HepG2 (cell line): ENCODE data around the gene PLK3. TPM values are rescaled to one million over a fixed set of nuclear protein-coding genes. Genes with fewer than 3 reads are reported as not detected.

Experiments
- AGO1 ChIP-seq: fragments of 200-400 bp; formaldehyde crosslinking; IDR thresholded peaks from 2 replicates; pipeline ENCODE4 v1.6.1; 2017; ENCODE audit warnings: mild to moderate bottlenecking, low read depth, low read length, moderate library complexity; ENCODE audit not compliant: poor library complexity, severe bottlenecking
- AHR ChIP-seq: IDR thresholded peaks from 2 replicates; pipeline ENCODE4 v1.6.1; 2018; ENCODE audit warnings: missing genetic modification reagents, missing compliant biosample characterization
- ATF7-NPFF ChIP-seq: sonication (generic); formaldehyde crosslinking; IDR thresholded peaks from 2 replicates; pipeline ENCODE4 v1.8.1; 2023; ENCODE audit warnings: mild to moderate bottlenecking, low read depth, missing genetic modification reagents, moderate library complexity
- DMAP1 ChIP-seq: IDR thresholded peaks from 2 replicates; pipeline ENCODE4 v1.6.1; 2016
- E2F2 ChIP-seq: sonication (generic); formaldehyde crosslinking; IDR thresholded peaks from 2 replicates; pipeline ENCODE4 v1.4.0; 2020; ENCODE audit warnings: missing genetic modification reagents, borderline replicate concordance
- GATA4 ChIP-seq: sonication (generic); IDR thresholded peaks from 2 replicates; pipeline ENCODE4 v1.6.1; 2016; ENCODE audit warnings: antibody characterized with exemption, low read depth, borderline replicate concordance
- HMG20A ChIP-seq: IDR thresholded peaks from 2 replicates; pipeline ENCODE4 v1.6.1; 2016; ENCODE audit warnings: borderline replicate concordance
- IRF2 ChIP-seq: IDR thresholded peaks from 2 replicates; pipeline ENCODE4 v1.6.1; 2018; ENCODE audit warnings: missing genetic modification reagents, missing compliant biosample characterization
- ISL2 ChIP-seq: sonication (generic); formaldehyde crosslinking; IDR thresholded peaks from 2 replicates; pipeline ENCODE4 v1.5.0; 2020; ENCODE audit warnings: missing genetic modification reagents
- JUN ChIP-seq: sonication (generic); formaldehyde crosslinking; IDR thresholded peaks from 2 replicates; pipeline ENCODE4 v1.4.0; 2020; ENCODE audit warnings: mild to moderate bottlenecking, missing genetic modification reagents
- KDM2A ChIP-seq: sonication (generic); formaldehyde crosslinking; IDR thresholded peaks from 2 replicates; pipeline ENCODE4 v1.4.0; 2020; ENCODE audit warnings: low read depth, missing genetic modification reagents, borderline replicate concordance
- MAFF ChIP-seq: IDR thresholded peaks from 2 replicates; pipeline ENCODE4 v1.6.1; 2011; ENCODE audit warnings: low read depth, low read length, improper control_type of control experiment
- PHF5A ChIP-seq: IDR thresholded peaks from one replicate; pipeline ENCODE4 v1.6.1; 2018; ENCODE audit warnings: low read depth, missing genetic modification reagents; ENCODE audit not compliant: unreplicated experiment
- SALL2 ChIP-seq: sonication (generic); formaldehyde crosslinking; IDR thresholded peaks from 2 replicates; pipeline ENCODE4 v1.8.1; 2023; ENCODE audit warnings: mild to moderate bottlenecking, missing genetic modification reagents, inconsistent platforms
- SOX5 ChIP-seq: IDR thresholded peaks from 2 replicates; pipeline ENCODE4 v1.6.1; 2016; ENCODE audit warnings: borderline replicate concordance
- SPEN ChIP-seq: sonication (generic); formaldehyde crosslinking; IDR thresholded peaks from 2 replicates; pipeline ENCODE4 v1.5.1; 2020; ENCODE audit warnings: low read depth, mild to moderate bottlenecking, missing genetic modification reagents
- ZBTB37 ChIP-seq: sonication (generic); formaldehyde crosslinking; IDR thresholded peaks from 2 replicates; pipeline ENCODE4 v1.4.0; 2020; ENCODE audit warnings: mild to moderate bottlenecking, missing genetic modification reagents
- ZBTB7A ChIP-seq: sonication (generic); formaldehyde crosslinking; IDR thresholded peaks from 2 replicates; pipeline ENCODE4 v1.8.0; 2022; ENCODE audit warnings: mild to moderate bottlenecking, missing genetic modification reagents
- ZBTB8A ChIP-seq: sonication (generic); formaldehyde crosslinking; IDR thresholded peaks from 2 replicates; pipeline ENCODE4 v1.4.0; 2020; ENCODE audit warnings: mild to moderate bottlenecking, low read depth, missing genetic modification reagents, borderline replicate concordance
- ZFP1 ChIP-seq: IDR thresholded peaks from 2 replicates; pipeline ENCODE4 v1.6.1; 2016
- ZFP36L1 ChIP-seq: sonication (generic); formaldehyde crosslinking; IDR thresholded peaks from 2 replicates; pipeline ENCODE4 v1.8.0; 2022; ENCODE audit warnings: mild to moderate bottlenecking, missing genetic modification reagents, moderate library complexity
- ZFX ChIP-seq: sonication (generic); formaldehyde crosslinking; IDR thresholded peaks from 2 replicates; pipeline ENCODE4 v1.4.0; 2020; ENCODE audit warnings: mild to moderate bottlenecking, low read depth, missing genetic modification reagents, moderate library complexity
- ZNF326 ChIP-seq: sonication (generic); formaldehyde crosslinking; IDR thresholded peaks from 2 replicates; pipeline ENCODE4 v1.4.0; 2020; ENCODE audit warnings: missing genetic modification reagents, borderline replicate concordance
- ZNF333 ChIP-seq: sonication (generic); formaldehyde crosslinking; IDR thresholded peaks from 2 replicates; pipeline ENCODE4 v1.4.0; 2020; ENCODE audit warnings: mild to moderate bottlenecking, missing genetic modification reagents, borderline replicate concordance
- ZNF44 ChIP-seq: sonication (generic); formaldehyde crosslinking; IDR thresholded peaks from 2 replicates; pipeline ENCODE4 v1.5.1; 2020; ENCODE audit warnings: mild to moderate bottlenecking, missing genetic modification reagents
- ZNF629 ChIP-seq: sonication (generic); formaldehyde crosslinking; conservative IDR thresholded peaks from 2 replicates; pipeline ENCODE4 v1.5.0; 2020; ENCODE audit warnings: missing genetic modification reagents
- ZSCAN21 ChIP-seq: sonication (generic); formaldehyde crosslinking; IDR thresholded peaks from 2 replicates; pipeline ENCODE4 v1.8.0; 2022; ENCODE audit warnings: mild to moderate bottlenecking, missing genetic modification reagents, moderate library complexity, borderline replicate concordance
- ZSCAN29 ChIP-seq: sonication (generic); formaldehyde crosslinking; conservative IDR thresholded peaks from 2 replicates; pipeline ENCODE4 v1.4.0; 2020; ENCODE audit warnings: mild to moderate bottlenecking, missing genetic modification reagents
- ZSCAN31 ChIP-seq: sonication (generic); formaldehyde crosslinking; IDR thresholded peaks from 2 replicates; pipeline ENCODE4 v1.5.0; 2020; ENCODE audit warnings: low read depth, mild to moderate bottlenecking, missing genetic modification reagents
- polyA plus RNA-seq, 8 experiments: library from polyadenylated mRNA; depleted of rRNA in 3 of 8; stranded (reverse) in 7 of 8; unstranded in 1 of 8; fragments of >200 nt; fragmentation: Illumina TruSeq in 4 of 8; extraction: Trizol in 4 of 8; gene quantifications; 2 replicates each; pipeline versions ENCODE4 v1.2.1 to v1.2.3, GENCODE V29; 2011 to 2016; ENCODE audit warnings: low read depth in 4 of 8, missing spikeins in 1 of 8, mixed read lengths in 1 of 8; ENCODE audit not compliant: insufficient read depth in 1 of 8
- total RNA-seq, 5 experiments: library from RNA; depleted of rRNA; stranded (reverse); fragments of >200 nt; fragmentation: Illumina TruSeq; extraction: Trizol; gene quantifications; 2 replicates each; pipeline ENCODE4 v1.2.3, GENCODE V29; 2016; ENCODE audit warnings: low read depth in 1 of 5

Gene PLK3
- total and polyA plus RNA-seq, 2 of the 13 experiments (the other 11 are each of a cell fraction or from before 2014, with no cell fraction given) = 9.8 to 16.9 TPM

GRCh38 chr1:44808063-44808937 lies 8.1 kb downstream of the PLK3 start, which contains the start of gene BTBD19 (continued):
- no peak for TF ChIP-seq GATA4
- TF ChIP-seq ISL2 = peak; percentile 45; the same call in 1 of the 2 replicates
- no peak for TF ChIP-seq ZNF44 (CRISPR knock-in tag)
- peak; percentile 26; the same call in 1 of the 2 replicates for TF ChIP-seq ZNF629 (CRISPR knock-in tag)
- TF ChIP-seq ZFP36L1 = peak; percentile 65; the same call in 1 of the 2 replicates
- TF ChIP-seq ZSCAN31 (CRISPR knock-in tag) = peak; percentile 61
- TF ChIP-seq AGO1 = peak; percentile 80
- TF ChIP-seq ZFP1 (CRISPR knock-in tag) = no peak
- TF ChIP-seq ZNF326 = no peak
- TF ChIP-seq SALL2 (CRISPR knock-in tag) = 0 out of 2 replicates have a peak, but pooled peaks have one; percentile 8
- no peak for TF ChIP-seq ZSCAN29 (CRISPR knock-in tag)
- TF ChIP-seq JUN (CRISPR knock-in tag) = no peak
- TF ChIP-seq KDM2A (CRISPR knock-in tag) = peak; percentile 0; the same call in 1 of the 2 replicates
- TF ChIP-seq SPEN (CRISPR knock-in tag) = no peak; the same call in 1 of the 2 replicates
- 0 out of 2 replicates have a peak, but pooled peaks have one; percentile 50 for TF ChIP-seq ZBTB37 (CRISPR knock-in tag)
- peak; percentile 79 for TF ChIP-seq ZFX (CRISPR knock-in tag)
- TF ChIP-seq IRF2 (CRISPR knock-in tag) = no peak
- peak; percentile 80 for TF ChIP-seq ZBTB7A (CRISPR knock-in tag)
- TF ChIP-seq HMG20A (CRISPR knock-in tag) = no peak
- peak; percentile 17 for TF ChIP-seq PHF5A (CRISPR knock-in tag)
- TF ChIP-seq AHR (CRISPR knock-in tag) = peak; percentile 57; the same call in 1 of the 2 replicates
- TF ChIP-seq ZBTB8A (CRISPR knock-in tag) = no peak
- no peak for TF ChIP-seq SOX5 (CRISPR knock-in tag)
- 0 out of 2 replicates have a peak, but pooled peaks have one; percentile 4 for TF ChIP-seq DMAP1 (CRISPR knock-in tag)
- no peak for TF ChIP-seq E2F2 (CRISPR knock-in tag)
- no peak for TF ChIP-seq MAFF
- TF ChIP-seq ZSCAN21 (CRISPR knock-in tag) = 0 out of 2 replicates have a peak, but pooled peaks have one; percentile 49
- no peak; the same call in 1 of the 2 replicates for TF ChIP-seq ATF7-NPFF (CRISPR knock-in tag)
- TF ChIP-seq ZNF333 = no peak
